Ramos (cell line): Measurements from ENCODE around the gene RIC3.

Experiments used
- in situ Hi-C: fragments of 300-500 bp; cut with MboI; formaldehyde crosslinking; loops from one replicate; pipeline ENCODE4 v1.14.3; 2022; ENCODE audit warnings: low sequenced_read_pairs; ENCODE audit not compliant: unreplicated experiment

Gene RIC3, protein sequence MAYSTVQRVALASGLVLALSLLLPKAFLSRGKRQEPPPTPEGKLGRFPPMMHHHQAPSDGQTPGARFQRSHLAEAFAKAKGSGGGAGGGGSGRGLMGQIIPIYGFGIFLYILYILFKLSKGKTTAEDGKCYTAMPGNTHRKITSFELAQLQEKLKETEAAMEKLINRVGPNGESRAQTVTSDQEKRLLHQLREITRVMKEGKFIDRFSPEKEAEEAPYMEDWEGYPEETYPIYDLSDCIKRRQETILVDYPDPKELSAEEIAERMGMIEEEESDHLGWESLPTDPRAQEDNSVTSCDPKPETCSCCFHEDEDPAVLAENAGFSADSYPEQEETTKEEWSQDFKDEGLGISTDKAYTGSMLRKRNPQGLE

DNA sequence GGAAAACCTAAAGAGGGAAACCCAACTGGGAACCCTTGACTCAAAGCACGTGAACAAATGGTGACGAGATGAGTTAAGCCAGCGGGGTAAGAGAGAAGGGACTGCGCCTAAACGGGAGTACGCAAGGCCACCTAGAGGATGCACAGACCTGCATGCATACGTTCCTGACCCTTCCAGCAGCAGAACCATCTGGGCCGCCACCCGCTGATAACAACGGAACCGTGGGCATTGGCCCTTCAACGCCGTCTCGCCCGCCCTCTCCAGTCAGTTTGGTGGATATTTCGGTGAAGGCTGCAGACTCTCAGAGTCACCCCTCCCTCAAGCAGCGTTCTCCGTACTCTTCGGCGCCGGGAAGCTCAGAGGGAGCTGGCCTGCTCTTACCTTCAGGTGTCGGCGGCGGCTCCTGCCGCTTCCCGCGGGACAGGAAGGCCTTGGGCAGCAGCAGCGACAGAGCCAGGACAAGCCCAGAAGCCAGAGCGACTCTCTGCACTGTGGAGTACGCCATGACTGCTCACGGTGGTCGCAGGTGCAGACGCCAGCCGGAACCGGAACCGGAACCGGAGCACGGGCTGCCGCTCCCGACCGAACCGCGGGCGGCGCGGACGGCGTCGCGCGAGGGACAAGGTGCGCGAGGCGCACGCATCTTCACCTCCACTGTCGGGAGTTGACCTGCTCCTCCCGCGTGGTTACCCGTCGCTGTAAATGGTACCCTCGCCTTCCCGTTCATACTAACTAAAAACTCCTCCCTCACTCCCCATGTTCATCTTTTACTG lies at the start of gene RIC3:
Gene RIC3, minus strand, starts transcription at position 541 of the 773 bp plus-strand sequence. Its CDS starts 36 bp downstream, at position 505.
- in situ Hi-C loops = no loop called here

DNA sequence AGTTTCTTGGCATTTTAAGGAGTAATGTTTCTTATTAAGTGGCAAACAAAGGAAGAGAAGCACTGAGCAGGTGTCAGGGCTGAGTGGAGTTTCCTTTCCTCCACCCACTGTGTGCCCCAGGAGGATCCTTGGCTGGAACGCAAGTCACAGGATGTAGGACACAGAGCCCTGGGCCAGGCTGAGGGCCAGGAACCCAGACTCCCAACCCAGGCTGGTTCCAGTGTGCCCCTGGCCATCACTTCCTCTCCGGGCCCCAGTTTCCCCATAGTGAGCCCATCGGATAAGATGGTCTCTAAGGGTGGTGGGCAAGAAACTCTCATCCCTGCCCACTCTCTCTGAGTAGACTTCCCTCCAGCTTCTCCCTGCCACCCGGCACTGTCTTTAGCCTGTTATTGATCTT lies 49.6 kb upstream of the RIC3 start:
- in situ Hi-C loops = no loop called here

DNA sequence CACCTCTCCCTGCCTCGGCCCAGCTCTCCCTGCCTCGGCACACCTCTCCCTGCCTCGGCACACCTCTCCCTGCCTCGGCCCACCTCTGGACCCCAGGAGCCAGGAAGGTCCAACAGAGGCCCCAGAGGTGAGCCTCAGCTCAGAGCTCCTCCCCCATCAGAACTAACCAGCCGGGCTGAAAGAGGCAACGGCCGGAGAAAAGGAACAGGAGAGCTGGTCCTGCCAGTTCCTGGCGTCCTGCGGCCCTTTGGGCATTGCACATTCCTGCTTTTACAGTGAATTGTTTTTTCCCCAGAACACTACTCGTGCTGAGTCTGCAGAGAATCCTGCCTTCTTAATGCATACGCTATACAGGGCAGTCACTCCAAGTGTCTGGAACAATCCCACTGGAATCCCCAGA lies 49.1 kb upstream of the RIC3 start:
- in situ Hi-C loops = no loop called here

DNA sequence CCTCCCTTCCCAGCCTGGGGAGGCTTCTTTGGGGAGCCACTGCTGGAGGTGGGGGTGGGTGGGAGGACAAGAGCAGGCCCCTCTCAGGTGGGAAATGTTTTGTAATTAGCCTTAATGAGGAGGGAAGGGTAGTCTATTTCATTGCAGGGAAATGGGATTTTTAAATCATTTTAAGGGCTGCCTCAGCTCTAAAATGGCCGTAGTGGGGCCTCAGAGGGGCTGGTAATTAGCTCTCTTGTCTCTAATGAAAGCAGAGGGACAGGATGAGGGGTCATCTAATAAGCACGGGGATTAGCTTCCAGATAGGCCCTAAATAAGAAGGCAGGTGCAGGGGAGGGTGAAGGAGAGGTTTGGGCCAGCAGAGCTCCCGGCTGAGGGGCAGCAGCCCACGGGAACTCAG lies 48.3 kb upstream of the RIC3 start:
- in situ Hi-C loops = no loop called here

DNA sequence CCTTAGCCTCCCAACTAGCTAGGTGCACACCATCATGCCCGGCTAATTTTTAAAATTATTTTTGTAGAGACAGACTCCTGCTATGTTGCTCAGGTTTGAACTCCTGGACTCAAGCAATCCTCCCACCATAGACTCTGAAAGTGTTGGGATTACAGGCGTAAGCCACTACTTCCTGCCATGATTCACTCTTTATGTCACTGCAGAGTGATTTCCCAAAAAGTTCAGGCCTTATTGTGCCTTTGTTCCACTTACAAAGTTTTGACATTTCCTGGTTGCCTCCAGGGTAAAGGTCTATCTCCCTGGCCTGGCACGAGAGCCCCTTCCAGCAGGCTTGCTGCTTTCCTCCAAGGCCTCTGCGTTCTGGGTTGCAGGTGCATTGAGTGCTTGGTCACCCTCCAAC lies 44.6 kb upstream of the RIC3 start:
- in situ Hi-C loops = no loop called here

DNA sequence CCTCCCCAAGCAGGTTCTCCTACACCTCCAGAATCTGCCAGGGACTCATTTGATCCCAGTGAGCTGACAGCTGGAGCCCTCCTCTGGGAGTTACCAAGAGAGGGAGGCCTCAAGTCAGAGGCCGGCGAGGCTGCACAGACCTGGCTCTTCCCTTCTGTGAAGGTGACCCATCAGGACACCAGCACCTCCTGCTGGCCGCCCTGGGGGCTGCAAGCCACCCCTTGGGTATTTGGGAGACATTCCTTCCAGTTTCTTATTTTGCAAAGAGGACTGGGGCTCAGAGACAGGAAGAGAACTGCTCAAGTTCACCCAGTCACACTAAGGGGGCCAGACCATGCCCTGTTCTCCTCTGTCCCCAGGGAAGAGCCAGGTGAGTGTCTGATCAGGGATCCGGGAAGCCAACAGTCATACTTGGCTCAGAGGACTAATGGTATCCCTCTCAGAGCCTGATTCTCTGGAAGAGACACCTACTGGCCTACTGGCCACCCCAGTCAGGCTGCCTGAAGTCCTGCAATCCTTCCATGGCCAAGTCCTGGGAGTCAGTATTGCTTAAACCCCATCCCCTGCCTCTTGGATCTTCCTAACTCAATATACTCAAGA lies 40.5 kb upstream of the RIC3 start:
- in situ Hi-C loops = no loop called here

DNA sequence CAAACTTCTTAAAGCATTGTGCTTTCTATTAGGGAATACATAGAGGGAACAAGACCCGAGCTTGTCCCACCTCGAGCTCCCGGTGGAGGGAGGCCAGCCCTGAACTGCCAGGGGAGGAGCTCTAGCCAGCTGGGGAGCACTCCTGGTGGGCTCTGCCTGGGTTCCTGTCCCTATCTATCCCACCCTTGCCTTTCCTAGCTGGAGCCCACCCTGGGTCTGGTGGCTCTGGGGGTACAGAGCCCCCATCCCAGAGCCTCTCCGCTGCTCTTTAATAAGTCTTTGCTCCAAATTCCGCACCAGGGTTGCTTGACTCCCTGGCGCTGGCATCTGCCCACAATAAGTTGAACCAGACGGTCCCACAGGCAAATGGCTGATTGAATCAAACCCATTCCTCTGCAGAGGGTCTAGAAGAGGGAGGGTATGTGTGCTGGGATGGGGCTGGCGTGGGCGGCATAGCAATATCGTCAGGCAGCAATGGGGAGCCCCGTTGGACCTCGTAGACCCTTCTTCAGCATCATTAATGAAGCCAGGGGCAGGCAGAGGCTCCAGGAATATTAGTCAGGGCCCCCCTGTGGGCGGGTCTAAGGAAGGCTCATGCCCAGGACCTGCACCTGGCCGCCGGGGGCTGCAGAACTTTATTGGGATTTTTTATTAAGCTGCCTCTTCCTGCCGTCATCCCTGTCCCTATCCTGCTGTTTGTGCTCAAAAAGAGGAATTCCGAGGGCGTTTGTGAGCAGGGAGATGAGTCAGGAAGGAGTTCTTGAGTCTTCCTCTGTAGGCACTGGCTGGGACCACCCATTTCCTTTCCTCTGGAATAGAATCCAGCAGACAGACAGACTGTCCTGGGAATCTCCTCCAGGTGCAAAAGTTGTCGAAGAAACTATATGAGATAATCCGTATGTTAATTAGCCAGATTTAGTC lies 38.5 kb upstream of the RIC3 start:
- in situ Hi-C loops = no loop called here

DNA sequence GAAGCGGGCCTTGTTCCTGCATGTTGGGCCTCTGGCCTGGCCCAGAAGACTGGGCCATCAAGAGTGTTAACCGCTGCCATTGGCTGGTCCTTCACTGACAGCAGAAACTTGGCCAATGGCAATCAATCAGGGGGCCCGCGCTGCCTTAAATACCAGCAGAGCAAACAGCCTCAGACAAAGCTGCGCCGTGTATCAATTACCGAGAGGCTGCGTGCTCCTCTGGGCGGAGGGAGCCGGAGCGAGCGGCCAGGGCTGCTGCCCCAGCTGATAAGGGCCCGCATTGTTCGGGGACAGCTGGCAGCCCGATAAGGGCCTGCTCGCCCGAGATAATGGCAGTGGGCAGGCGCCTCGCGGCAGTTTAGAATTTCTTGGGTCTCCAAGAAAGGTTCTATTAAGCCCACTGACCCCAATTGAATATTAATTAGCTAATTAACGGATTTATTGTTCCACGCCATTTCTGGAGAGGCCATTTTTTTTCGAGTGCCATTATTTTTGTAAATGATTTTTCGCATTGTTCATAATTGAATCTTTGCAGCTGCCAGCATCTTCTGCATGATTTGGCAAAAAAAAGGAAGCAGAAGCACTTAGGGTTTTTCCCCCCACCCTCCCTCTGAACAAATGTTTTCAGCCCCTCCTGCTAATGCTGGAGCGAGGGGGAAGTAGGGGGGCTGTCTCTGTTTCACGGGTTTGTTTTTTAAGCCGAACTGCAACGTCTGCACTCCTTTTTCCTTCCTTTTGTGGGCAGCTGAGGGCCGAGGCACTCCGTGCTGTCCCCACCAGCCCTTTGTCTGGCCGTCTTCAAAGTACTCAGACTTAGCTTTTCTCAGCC lies 37.6 kb upstream of the RIC3 start:
- in situ Hi-C loops = no loop called here

DNA sequence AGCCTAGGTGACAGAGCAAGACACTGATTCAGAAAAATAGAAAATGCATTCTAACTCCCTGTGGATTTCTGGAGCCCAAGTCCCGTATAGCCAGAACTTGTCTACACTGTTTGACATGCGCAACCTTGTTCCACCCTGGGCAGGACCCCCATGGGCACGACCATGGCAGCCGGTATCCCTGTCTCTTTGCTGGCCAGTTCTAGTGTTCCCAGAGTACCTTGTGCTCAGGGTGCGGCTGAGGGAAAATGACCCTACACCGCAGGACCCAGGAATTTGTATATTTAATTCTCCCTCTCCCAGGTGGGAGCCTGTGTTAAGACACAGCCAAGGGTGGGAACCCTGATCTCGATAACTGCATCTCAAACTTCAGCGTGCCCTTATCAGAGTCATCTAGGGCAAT lies 36.7 kb upstream of the RIC3 start:
- in situ Hi-C loops = no loop called here

DNA sequence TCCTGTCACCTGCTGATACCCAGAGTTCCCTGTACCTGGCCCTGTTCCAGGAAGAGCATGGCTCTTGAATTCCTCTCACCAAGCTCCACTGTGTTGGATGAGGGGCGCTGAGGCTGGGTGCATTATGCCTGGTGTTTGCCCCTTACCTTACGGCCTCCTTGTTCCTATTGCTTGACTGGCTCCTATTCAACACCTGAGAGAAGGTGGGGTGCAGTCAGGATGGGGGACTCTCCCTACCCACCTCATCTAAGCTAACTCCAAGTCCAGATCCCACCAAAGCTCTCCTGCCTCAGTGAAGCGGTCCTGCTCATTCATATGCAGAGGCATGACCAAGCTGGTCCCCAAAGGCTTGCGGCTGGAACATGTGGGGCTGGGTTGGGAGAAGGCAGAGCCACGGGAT lies 35.8 kb upstream of the RIC3 start:
- in situ Hi-C loops = no loop called here

DNA sequence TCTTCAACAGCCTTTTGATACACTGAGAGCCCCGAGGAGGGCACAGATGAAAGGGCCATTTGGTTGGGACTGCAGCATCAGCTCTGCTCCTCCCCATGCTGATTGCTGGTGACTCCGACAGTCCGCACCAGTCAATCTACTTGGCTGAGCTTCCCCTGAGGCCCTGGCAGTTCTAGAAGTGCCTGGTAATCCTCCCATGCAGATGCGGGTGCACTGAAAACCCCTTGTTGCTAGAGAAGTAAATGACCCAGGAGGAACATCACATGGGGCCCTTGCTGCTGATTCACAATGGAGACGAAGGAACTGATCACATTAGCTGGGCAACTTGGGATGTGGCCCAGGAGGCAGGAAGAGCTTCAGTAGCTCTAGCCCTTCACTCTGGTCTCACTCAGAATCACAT lies 35.2 kb upstream of the RIC3 start:
- in situ Hi-C loops = no loop called here

DNA sequence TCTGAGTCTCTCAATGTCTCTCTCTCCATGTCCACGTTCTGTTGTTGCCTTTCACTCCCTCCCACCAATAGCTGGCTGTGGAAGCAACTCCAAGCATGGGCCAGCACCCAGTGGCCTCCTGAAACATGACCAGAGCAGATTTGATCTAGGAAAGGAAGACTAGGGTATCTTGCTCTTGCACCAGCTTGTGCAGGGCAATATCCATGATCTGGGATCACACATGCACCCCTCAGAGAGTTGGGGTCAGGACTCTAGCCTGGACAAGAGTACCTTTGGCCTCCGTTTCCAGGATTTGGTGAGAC lies 34.5 kb upstream of the RIC3 start:
- in situ Hi-C loops = no loop called here

DNA sequence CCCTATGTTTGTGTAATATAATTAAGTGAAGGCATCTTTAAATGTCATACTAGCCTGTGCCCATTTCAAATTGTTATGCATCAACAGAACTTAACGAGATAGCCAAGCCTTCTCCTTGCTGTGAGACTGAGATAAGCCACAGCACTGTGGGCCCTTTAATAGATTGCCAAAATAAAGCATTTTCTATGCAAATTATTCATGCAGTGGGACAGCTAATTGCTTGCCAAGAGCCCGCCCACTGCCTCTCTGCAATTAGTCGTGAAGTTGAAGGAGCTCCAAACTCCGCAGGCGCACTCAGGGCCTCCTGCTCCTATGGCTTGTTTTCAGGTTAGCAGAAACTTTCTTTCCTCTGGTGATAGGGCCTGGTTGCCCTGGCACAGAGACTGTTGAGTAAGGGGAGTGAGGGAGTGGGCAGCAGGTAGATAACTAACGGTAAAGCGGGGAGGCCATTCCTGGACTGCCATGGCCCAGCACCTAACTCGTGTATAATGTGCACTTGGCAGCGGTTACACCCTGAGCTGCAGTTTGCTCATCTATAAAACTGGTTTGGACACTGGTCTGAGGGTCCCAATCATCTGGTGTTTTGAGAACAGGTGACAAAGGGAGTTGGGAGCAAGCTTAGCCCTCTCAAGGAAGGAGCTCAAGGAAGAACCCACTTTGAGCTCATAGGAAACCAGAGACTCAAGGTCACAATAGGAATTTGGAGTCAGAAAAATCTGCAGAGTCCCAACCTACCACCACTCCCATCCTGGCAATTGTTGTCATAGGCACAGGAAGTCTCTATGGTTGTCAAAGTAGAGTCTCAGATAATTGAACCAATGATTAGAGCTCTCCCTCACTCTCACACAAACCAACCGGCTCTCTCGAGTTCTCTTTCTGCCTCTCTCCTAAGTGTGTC lies 33.9 kb upstream of the RIC3 start:
- in situ Hi-C loops = no loop called here

DNA sequence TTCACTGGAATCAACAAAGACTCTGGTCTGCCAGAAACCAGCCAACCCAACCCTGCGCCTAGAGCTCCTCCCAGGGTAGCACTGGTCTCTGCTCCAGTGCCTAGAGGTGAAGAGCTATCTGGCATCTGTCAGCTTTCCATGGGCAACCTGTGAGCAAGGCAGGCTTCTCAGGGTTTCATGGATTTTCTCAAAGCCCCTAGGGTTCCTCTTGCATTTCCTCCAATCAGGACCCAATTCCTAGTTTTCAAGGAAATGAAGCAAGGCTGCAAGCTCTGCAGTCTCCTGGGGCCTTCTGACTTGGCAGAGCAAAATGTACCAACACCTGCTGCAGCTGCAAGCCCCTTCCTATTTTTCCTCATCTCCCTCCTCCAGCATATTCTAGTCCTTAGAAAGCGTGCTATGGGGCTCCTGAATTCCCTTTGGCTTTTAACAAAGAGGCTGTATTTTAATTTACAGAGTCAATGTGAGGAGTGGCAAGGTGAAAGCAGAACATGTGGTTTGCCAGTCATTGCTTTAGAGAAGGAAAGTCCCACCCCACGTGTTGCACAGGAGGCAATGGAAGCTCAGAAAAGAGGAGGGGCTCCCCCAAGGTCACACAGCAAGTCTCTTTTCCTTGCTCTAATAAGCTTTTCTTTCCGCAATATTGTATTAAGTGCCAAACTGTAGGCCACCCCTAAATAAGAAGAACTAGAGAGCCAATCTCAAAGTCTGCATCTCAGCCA lies 33.0 kb upstream of the RIC3 start:
- in situ Hi-C loops = no loop called here

DNA sequence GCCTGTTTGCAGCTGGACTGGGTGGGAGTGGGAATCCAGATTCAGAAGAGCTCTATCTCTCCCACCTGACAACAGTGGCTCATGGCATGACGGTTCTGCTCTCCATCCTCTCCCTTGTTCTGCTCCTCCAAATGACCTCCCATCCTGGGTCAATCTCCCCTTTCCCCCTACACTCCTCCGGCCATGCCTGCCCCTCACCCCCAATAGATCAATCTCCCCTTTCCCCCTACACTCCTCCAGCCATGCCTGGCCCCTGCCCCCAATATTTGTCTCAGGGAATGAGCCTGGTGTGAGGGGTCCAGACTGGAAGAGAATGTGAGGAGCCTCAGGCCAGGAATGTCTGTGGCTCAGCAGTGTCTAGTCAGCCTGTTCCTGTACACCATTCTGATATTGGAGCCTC lies 30.9 kb upstream of the RIC3 start:
- in situ Hi-C loops = no loop called here

DNA sequence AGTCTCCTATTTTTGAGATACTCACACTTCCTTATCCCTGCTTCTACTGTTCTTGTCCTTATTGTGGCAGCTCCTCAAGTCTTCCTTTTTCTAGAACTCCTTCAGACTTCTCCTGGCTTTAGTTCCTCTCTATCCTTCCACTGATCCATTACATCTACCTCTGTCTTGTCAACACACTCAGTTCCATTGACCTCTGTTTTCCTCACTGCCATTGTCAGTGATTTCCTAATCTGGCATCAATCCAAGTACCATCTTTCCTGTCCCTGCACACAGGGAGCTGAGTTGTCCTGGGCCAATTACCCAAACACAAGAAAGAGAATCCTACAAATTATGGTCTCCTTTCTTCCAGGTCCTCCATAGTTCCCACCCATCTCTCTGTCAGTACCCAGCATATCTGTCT lies 27.9 kb upstream of the RIC3 start:
- in situ Hi-C loops = no loop called here

DNA sequence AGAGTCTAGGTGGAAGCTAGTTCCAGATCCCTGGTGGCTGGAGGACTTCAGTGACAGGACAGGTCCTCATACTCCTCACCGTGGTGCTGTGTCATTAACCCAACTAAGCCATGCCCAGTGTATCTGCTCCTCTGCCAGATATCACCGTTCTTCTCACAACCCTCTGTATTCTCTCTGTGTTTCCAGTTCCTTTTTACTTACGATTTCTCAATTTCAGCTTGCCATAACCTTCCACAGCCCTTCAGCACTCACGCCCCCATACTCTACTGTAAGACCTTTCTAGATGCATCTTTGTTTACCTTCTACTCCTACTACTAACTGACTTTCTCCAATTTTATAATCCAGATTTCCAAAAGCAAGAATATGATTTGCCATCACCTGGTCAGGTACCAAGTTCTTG lies 26.1 kb upstream of the RIC3 start:
- in situ Hi-C loops = no loop called here

DNA sequence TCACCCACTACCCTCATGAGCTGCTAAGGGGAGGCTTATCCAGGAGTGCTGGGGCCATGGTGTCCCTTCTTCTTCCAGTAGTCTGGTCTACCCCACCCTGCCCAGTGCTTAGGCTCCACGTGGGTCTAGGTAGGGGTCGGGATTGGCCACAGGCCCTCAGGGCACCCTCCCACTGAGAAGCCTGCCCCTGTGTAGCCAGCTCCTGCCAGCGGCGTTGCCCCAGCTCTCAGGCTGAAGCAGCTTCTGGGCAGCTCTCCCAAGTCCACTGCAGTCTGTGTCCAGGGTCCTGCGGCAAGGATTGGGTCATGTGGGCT lies 24.0 kb upstream of the RIC3 start:
- in situ Hi-C loops = no loop called here
